ENCODE data around the gene ACCSL.

- TF ChIP-seq CTCF (conservative IDR thresholded peaks at IDR 0.05) (no peak), EZH2 (IDR thresholded peaks at IDR 0.05; ENCODE audit: low read depth) (no peak)
Observed at GRCh38 chr11:44083433-44083832, 35.7 kb downstream of the ACCSL start.

Data from PC-9 (cell line).